Measurements from ENCODE around the gene TMEM132C. TPM values are rescaled to one million over a fixed set of nuclear protein-coding genes. Genes with fewer than 3 reads are reported as not detected.

The TMEM132C gene
- total and polyA plus RNA-seq, 11 donors, result 0.05 to 5.9 (median 0.85) TPM

GRCh38 chr12:128298091-128298748, 31.2 kb downstream of the TMEM132C start:
- no peak for DNase-seq
- intact Hi-C loops (cut with DNase I), result no loop called here
- 48 to 62% (median 54%) methylated on average over 11 of the region's 11 CpGs for WGBS, 4 donors
- no peaks in the 10 kb centered on the region for H3K9me3 ChIP-seq
- TF ChIP-seq POLR2A (IDR thresholded peaks at IDR 0.05) (no peak), CTCF (IDR thresholded peaks at IDR 0.05) (no peak)
- no peak overlapping the region for H3K4me3 ChIP-seq
- H3K27me3 ChIP-seq, result peaks cover 0 to 5% (median 0%) of the 10 kb centered on the region in 9 donors
- no peak for ATAC-seq
- no peak overlapping the region for H3K27ac ChIP-seq
- H3K36me3 ChIP-seq, result no peaks in the 10 kb centered on the region
- no peaks in the 10 kb centered on the region for H3K4me1 ChIP-seq

- Histone ChIP-seq H3K4me1 (no peaks in the 10 kb centered on the region), H3K27ac (no peak overlapping the region), H3K4me3 (no peak overlapping the region), H3K27me3 (no peaks in the 10 kb centered on the region), H3K9me3 (no peaks in the 10 kb centered on the region), H3K36me3 (no peaks in the 10 kb centered on the region)
- WGBS, 4 donors, result 81 to 87% (median 86%) methylated on average over 10 of the region's 10 CpGs
- ATAC-seq (no peak), DNase-seq (no peak)
- intact Hi-C loops (cut with DNase I), result no loop called here
- TF ChIP-seq CTCF (IDR thresholded peaks at IDR 0.05) (no peak), POLR2A (IDR thresholded peaks at IDR 0.05) (no peak)
Measured at GRCh38 chr12:128305336-128305892, 38.4 kb downstream of the TMEM132C start.

GRCh38 chr12:128307791-128308190, 40.8 kb downstream of the TMEM132C start:
- 63 to 86% (median 70%) methylated on average over 2 of the region's 2 CpGs for WGBS, 4 donors
- Histone ChIP-seq H3K4me1 (no peaks in the 10 kb centered on the region), H3K9me3 (no peaks in the 10 kb centered on the region), H3K27me3 (peaks cover 0 to 5% (median 0%) of the 10 kb centered on the region in 9 donors), H3K36me3 (no peaks in the 10 kb centered on the region), H3K27ac (no peak overlapping the region), H3K4me3 (no peak overlapping the region)
- intact Hi-C loops (cut with DNase I), result no loop called here
- TF ChIP-seq CTCF (IDR thresholded peaks at IDR 0.05) (no peak), POLR2A (IDR thresholded peaks at IDR 0.05) (no peak)
- ATAC-seq, result no peak
- DNase-seq, result no peak

- Histone ChIP-seq H3K27ac (no peak overlapping the region), H3K36me3 (no peaks in the 10 kb centered on the region), H3K9me3 (no peaks in the 10 kb centered on the region), H3K4me1 (peaks cover 0 to 13% (median 0%) of the 10 kb centered on the region in 12 donors), H3K27me3 (peaks cover 0 to 13% (median 0%) of the 10 kb centered on the region in 9 donors), H3K4me3 (no peak overlapping the region)
- intact Hi-C loops (cut with DNase I), result no loop called here
- 47 to 71% (median 59%) methylated on average over 2 of the region's 2 CpGs for WGBS, 4 donors
- ATAC-seq (no peak), DNase-seq (no peak)
- TF ChIP-seq CTCF (IDR thresholded peaks at IDR 0.05) (no peak), POLR2A (IDR thresholded peaks at IDR 0.05) (no peak)
Measured at GRCh38 chr12:128312661-128313060, 45.7 kb downstream of the TMEM132C start.

Data from heart left ventricle (tissue), 16 donors.